GM12864 (cell line): ENCODE data around the gene ATG4B.

Experiments
- DNase-seq: peaks from one replicate; pipeline ENCODE4 v3.0.0-alpha.2; 2011; ENCODE audit warnings: low read depth
- H3K4me3 ChIP-seq: 2 replicates; pipeline ENCODE4 v1.5.1; 2011; ENCODE audit warnings: mild to moderate bottlenecking, low read depth, low read length, control low read depth
- CTCF ChIP-seq: IDR thresholded peaks from 2 replicates; pipeline ENCODE4 v1.5.1; 2011; ENCODE audit warnings: low read depth, mild to moderate bottlenecking, moderate library complexity, low read length, control low read depth, inconsistent platforms; ENCODE audit errors: missing control alignments

ATG4B gene

GRCh38 chr2:241680044-241680443 is 42.6 kb downstream of the ATG4B start:
- no peak for DNase-seq
- no peak overlapping the region for H3K4me3 ChIP-seq
- TF ChIP-seq CTCF: no peak

GRCh38 chr2:241680827-241681599 is 43.5 kb downstream of the ATG4B start:
- TF ChIP-seq CTCF: no peak
- DNase-seq: no peak
- H3K4me3 ChIP-seq: no peak overlapping the region

GRCh38 chr2:241686324-241686649 is 48.8 kb downstream of the ATG4B start:
- no peak for TF ChIP-seq CTCF
- peak overlapping the region; percentile 80 for H3K4me3 ChIP-seq
- no peak for DNase-seq

- no peak for TF ChIP-seq CTCF
- DNase-seq: peak; percentile 71
- peak within 1 kb of the TSS; percentile 80 for H3K4me3 ChIP-seq
These were observed 49.3 kb downstream of the ATG4B start, which contains the start of gene DTYMK for GRCh38 chr2:241686650-241687425. Gene DTYMK, minus strand, starts transcription at chr2:241686815. Its CDS starts 32 bp downstream, at chr2:241686783.

- no peak overlapping the region for H3K4me3 ChIP-seq
- no peak for TF ChIP-seq CTCF
- no peak for DNase-seq
These were observed 51.8 kb downstream of the ATG4B start for GRCh38 chr2:241689306-241689705.

- no peak for DNase-seq
- no peak overlapping the region for H3K4me3 ChIP-seq
- no peak for TF ChIP-seq CTCF
These were observed 52.8 kb downstream of the ATG4B start for GRCh38 chr2:241690202-241690717.

GRCh38 chr2:241692448-241692847 is 55.0 kb downstream of the ATG4B start:
- DNase-seq: no peak
- TF ChIP-seq CTCF: no peak
- no peak overlapping the region for H3K4me3 ChIP-seq
